Measurements from ENCODE around the gene CLDND2.

GRCh38 chr19:51321799-51322198 lies 47.0 kb downstream of the CLDND2 start:
- TF ChIP-seq, protein P1, sequence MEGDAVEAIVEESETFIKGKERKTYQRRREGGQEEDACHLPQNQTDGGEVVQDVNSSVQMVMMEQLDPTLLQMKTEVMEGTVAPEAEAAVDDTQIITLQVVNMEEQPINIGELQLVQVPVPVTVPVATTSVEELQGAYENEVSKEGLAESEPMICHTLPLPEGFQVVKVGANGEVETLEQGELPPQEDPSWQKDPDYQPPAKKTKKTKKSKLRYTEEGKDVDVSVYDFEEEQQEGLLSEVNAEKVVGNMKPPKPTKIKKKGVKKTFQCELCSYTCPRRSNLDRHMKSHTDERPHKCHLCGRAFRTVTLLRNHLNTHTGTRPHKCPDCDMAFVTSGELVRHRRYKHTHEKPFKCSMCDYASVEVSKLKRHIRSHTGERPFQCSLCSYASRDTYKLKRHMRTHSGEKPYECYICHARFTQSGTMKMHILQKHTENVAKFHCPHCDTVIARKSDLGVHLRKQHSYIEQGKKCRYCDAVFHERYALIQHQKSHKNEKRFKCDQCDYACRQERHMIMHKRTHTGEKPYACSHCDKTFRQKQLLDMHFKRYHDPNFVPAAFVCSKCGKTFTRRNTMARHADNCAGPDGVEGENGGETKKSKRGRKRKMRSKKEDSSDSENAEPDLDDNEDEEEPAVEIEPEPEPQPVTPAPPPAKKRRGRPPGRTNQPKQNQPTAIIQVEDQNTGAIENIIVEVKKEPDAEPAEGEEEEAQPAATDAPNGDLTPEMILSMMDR (IDR thresholded peaks at IDR 0.05; ENCODE audit: low read depth, low read length, poor library complexity, severe bottlenecking), result no peak
- no peak for TF ChIP-seq EZH2phosphoT487 (IDR thresholded peaks at IDR 0.05; ENCODE audit: borderline replicate concordance, low read length)
